ENCODE data around the gene SNRPB.
A peak's percentile ranks its signal among the peaks of the same experiment; 100 is the strongest.

The SNRPB gene

GRCh38 chr20:2451939-2452732 is 18.5 kb downstream of the SNRPB start:
- H3K4me3 ChIP-seq (ENCODE audit: low read depth, low read length): no peak overlapping the region
- peak; percentile 65 for DNase-seq (ENCODE audit: low read depth)
- TF ChIP-seq, protein P1, sequence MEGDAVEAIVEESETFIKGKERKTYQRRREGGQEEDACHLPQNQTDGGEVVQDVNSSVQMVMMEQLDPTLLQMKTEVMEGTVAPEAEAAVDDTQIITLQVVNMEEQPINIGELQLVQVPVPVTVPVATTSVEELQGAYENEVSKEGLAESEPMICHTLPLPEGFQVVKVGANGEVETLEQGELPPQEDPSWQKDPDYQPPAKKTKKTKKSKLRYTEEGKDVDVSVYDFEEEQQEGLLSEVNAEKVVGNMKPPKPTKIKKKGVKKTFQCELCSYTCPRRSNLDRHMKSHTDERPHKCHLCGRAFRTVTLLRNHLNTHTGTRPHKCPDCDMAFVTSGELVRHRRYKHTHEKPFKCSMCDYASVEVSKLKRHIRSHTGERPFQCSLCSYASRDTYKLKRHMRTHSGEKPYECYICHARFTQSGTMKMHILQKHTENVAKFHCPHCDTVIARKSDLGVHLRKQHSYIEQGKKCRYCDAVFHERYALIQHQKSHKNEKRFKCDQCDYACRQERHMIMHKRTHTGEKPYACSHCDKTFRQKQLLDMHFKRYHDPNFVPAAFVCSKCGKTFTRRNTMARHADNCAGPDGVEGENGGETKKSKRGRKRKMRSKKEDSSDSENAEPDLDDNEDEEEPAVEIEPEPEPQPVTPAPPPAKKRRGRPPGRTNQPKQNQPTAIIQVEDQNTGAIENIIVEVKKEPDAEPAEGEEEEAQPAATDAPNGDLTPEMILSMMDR (IDR thresholded peaks at IDR 0.05; ENCODE audit: control insufficient read depth, extremely low read depth, insufficient read depth): peak; percentile 90

DNA sequence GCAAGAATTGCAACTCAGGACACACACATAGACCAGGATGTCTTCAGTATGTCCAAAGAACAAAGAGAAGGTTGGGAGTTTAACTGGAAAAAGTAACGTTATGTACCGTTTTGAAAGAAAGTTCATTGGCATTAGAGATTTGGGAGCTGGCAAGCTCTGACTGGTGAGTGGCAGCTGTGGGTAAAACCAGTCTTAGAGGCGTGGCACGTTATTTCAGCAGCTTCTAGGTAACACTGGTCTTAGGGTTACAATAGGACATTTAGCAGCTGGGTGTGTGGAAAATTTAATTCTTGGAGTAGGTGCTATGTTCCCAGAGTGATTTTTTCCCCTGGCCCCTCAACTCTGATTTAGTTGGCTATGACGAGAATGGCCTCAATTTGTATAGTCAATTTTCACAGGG is 19.2 kb downstream of the SNRPB start:
- DNase-seq (ENCODE audit: low read depth): no peak
- TF ChIP-seq, protein P1 (IDR thresholded peaks at IDR 0.05; ENCODE audit: control insufficient read depth, extremely low read depth, insufficient read depth): no peak
- no peak overlapping the region for H3K4me3 ChIP-seq (ENCODE audit: low read depth, low read length)

DNA sequence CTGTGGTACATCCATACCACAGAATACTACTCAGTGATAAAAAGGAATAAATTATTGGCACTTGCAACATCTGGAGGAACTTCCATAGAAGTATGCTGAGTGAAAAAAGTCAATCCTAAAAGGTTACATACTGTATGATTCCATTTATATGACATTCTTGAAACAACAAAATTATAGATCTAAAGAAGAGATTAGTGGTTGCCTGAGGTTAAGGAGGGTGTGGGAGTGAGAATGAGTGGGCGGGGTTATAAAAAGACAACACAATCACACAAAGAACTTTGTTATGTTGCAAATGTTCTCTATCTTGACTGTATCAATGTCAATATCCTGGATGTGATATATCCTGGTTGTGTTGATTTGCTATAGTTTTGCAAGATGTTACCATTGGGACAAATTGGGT is 21.2 kb downstream of the SNRPB start:
- TF ChIP-seq, protein P1 (IDR thresholded peaks at IDR 0.05; ENCODE audit: control insufficient read depth, extremely low read depth, insufficient read depth): no peak
- no peak for DNase-seq (ENCODE audit: low read depth)
- no peak overlapping the region for H3K4me3 ChIP-seq (ENCODE audit: low read depth, low read length)

GRCh38 chr20:2446845-2447244 is 23.7 kb downstream of the SNRPB start:
- TF ChIP-seq, protein P1 (IDR thresholded peaks at IDR 0.05; ENCODE audit: control insufficient read depth, extremely low read depth, insufficient read depth): no peak
- DNase-seq (ENCODE audit: low read depth): no peak
- H3K4me3 ChIP-seq (ENCODE audit: low read depth, low read length): no peak overlapping the region

DNA sequence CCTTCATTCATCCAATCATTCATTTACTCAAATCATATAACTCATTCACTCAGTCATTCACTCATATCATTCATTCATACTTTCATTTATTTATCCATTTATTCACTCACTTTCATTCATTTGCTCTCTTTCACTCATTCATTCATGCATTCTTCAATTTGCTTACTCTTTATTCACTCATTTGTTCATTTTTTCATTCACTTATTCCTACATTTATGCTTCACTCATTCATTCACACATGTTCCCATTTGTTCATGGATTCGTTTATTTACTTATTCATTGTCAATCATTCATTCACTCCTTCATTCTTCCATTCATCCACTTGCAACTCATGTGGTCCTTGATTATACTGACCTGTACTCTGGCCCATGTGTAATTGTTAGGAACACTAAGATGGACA is 39.4 kb downstream of the SNRPB start:
- no peak for DNase-seq (ENCODE audit: low read depth)
- TF ChIP-seq, protein P1 (IDR thresholded peaks at IDR 0.05; ENCODE audit: control insufficient read depth, extremely low read depth, insufficient read depth): no peak

DNA sequence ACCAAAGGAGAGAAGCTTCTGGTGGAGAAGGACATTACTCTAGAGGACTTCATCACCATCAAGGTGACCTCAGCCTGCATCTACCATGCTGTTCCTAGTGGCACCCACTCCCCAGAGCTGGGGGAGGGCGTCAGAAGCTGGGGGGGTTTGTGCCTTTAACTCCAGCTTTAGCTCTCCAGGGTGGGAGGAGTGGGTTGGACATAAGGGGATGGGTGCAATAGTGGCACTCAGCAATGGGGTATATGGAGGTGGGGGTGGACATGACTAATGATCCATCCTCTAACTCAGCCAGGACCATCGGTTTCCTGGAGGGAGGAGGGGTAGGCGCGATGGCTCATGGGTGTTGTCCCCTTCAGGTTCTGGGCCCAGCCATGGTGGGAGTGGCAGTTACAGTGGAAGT is 40.1 kb downstream of the SNRPB start:
- H3K4me3 ChIP-seq (ENCODE audit: low read depth, low read length): no peak overlapping the region
- DNase-seq (ENCODE audit: low read depth): no peak
- TF ChIP-seq, protein P1 (IDR thresholded peaks at IDR 0.05; ENCODE audit: control insufficient read depth, extremely low read depth, insufficient read depth): no peak

More for the DNA sequence above, 39.4 kb downstream of the SNRPB start:
- H3K4me3 ChIP-seq (ENCODE audit: low read depth, low read length): no peak overlapping the region

- no peak for DNase-seq (ENCODE audit: low read depth)
- TF ChIP-seq, protein P1 (IDR thresholded peaks at IDR 0.05; ENCODE audit: control insufficient read depth, extremely low read depth, insufficient read depth): no peak
- no peak overlapping the region for H3K4me3 ChIP-seq (ENCODE audit: low read depth, low read length)
These were observed 41.5 kb downstream of the SNRPB start for GRCh38 chr20:2429051-2429450.
